Stomach (tissue), 9 donors: ENCODE results near the gene PTPRD. TPM values are rescaled to one million over a fixed set of nuclear protein-coding genes. Genes with fewer than 3 reads are reported as not detected.

Experiments used
- DNase-seq, 2 donors: peaks; one replicate each; pipeline versions ENCODE4 v3.0.0 to v3.0.0-alpha.2; 2013 to 2019
- H3K27ac ChIP-seq, 5 donors: fragments of 200-600 bp in 4 of 5; sonication (generic) in 4 of 5; one replicate each; pipeline ENCODE4 v1.5.1; 2013 to 2019; ENCODE audit warnings: mild to moderate bottlenecking in 1 of 5, moderate library complexity in 1 of 5
- H3K27me3 ChIP-seq, 3 donors: fragments of 200-600 bp; sonication (generic); one replicate each; pipeline ENCODE4 v1.5.1; 2017 to 2019; ENCODE audit warnings: mixed run types in 1 of 3
- H3K36me3 ChIP-seq, 4 donors: fragments of 200-600 bp; sonication (generic); 1 replicate in 3 of 4; 2 replicates in 1 of 4; pipeline ENCODE4 v1.5.1; 2016 to 2019
- H3K4me1 ChIP-seq, 4 donors: fragments of 200-600 bp; sonication (generic); one replicate each; pipeline ENCODE4 v1.5.1; 2016 to 2019
- H3K4me3 ChIP-seq, 4 donors: fragments of 200-600 bp; sonication (generic) in 3 of 4; one replicate each; pipeline ENCODE4 v1.5.1; 2016 to 2019; ENCODE audit warnings: mild to moderate bottlenecking in 1 of 4
- H3K9me3 ChIP-seq, 4 donors: fragments of 200-600 bp; sonication (generic); one replicate each; pipeline ENCODE4 v1.5.1; 2016 to 2019
- CTCF ChIP-seq, 7 experiments: fragments of 450-650 bp in 4 of 7; fragments of 200-600 bp in 3 of 7; sonication (generic) in 3 of 7; IDR thresholded peaks; one replicate each; pipeline ENCODE4 v1.5.1; 2016 to 2019; ENCODE audit warnings: antibody characterized with exemption in 7 of 7, control low read depth in 2 of 7, mild to moderate bottlenecking in 1 of 7
- EP300 ChIP-seq: sonication (generic); formaldehyde crosslinking; IDR thresholded peaks from one replicate; pipeline ENCODE4 v1.6.1; 2017; ENCODE audit warnings: antibody characterized with exemption
- POLR2A ChIP-seq, 4 donors: fragments of 450-650 bp; IDR thresholded peaks; one replicate each; pipeline ENCODE4 v1.6.1; 2016; ENCODE audit warnings: antibody characterized with exemption in 4 of 4, control low read depth in 2 of 4, mild to moderate bottlenecking in 1 of 4, moderate library complexity in 1 of 4
- POLR2AphosphoS5 ChIP-seq, 3 donors: sonication (generic); formaldehyde crosslinking; IDR thresholded peaks; one replicate each; pipeline ENCODE4 v1.6.1; 2016; ENCODE audit warnings: antibody characterized with exemption in 3 of 3
- WGBS, 5 donors: extraction: QIAGEN DNeasy Blood & Tissue Kit in 3 of 5; methylation state at CpG; one replicate each; pipeline versions ENCODE4 v1.1.5 to v1.1.7; 2013 to 2018; 5-methylcytosine and 5-hydroxymethylcytosine counted together
- intact Hi-C: fragments of 100-400 bp; cut with DNase I; formaldehyde crosslinking; loops from one replicate; pipeline ENCODE4 v1.15.1; 2023; ENCODE audit warnings: low total_unique reads
- polyA plus RNA-seq, 3 donors: library from polyadenylated mRNA; stranded (reverse); fragments of 200-250 nt; gene quantifications; one replicate each; pipeline ENCODE4 v1.2.3, GENCODE V29; 2013
- total RNA-seq, 5 donors: library from RNA; depleted of rRNA; stranded (reverse); fragments of >200 nt; gene quantifications; one replicate each; pipeline versions ENCODE4 v1.1.0 to v1.2.3, GENCODE V29; 2014 to 2016
- donor health status: healthy with polysubstance abuse.
- donor health status: Bipolar disorder and iron deficiency.
- donor health status: healthy.

PTPRD gene
- total and polyA plus RNA-seq, 8 donors, result 0.12 to 53.1 (median 1.2) TPM

GRCh38 chr9:10173561-10173960 lies 439.2 kb downstream of the PTPRD start:
- H3K9me3 ChIP-seq, result no peaks in the 10 kb centered on the region
- intact Hi-C loops, result no loop called here
- H3K4me3 ChIP-seq, result no peak overlapping the region
- TF ChIP-seq CTCF (IDR thresholded peaks at IDR 0.05) (no peak), POLR2A (IDR thresholded peaks at IDR 0.05) (no peak), EP300 (no peak), POLR2AphosphoS5 (IDR thresholded peaks at IDR 0.05) (no peak)
- H3K27ac ChIP-seq, result no peak overlapping the region
- DNase-seq, result no peak
- H3K4me1 ChIP-seq, result no peaks in the 10 kb centered on the region
- no peaks in the 10 kb centered on the region for H3K27me3 ChIP-seq
- H3K36me3 ChIP-seq, result no peaks in the 10 kb centered on the region
- WGBS, 5 donors, result 64 to 79% (median 67%) methylated on average over 1 of the region's 1 CpG

GRCh38 chr9:10172476-10172875 lies 440.3 kb downstream of the PTPRD start:
- Histone ChIP-seq H3K4me3 (no peak overlapping the region), H3K4me1 (no peaks in the 10 kb centered on the region), H3K9me3 (no peaks in the 10 kb centered on the region), H3K27ac (no peak overlapping the region), H3K36me3 (no peaks in the 10 kb centered on the region), H3K27me3 (no peaks in the 10 kb centered on the region)
- TF ChIP-seq POLR2A (IDR thresholded peaks at IDR 0.05), result no peak
- no peak for TF ChIP-seq POLR2AphosphoS5 (IDR thresholded peaks at IDR 0.05)
- TF ChIP-seq CTCF (IDR thresholded peaks at IDR 0.05), result no peak
- TF ChIP-seq EP300, result no peak
- intact Hi-C loops, result no loop called here
- peak in 1 of 2 donors; percentile 1 for DNase-seq
- WGBS, 5 donors, result 47 to 54% (median 49%) methylated on average over 2 of the region's 2 CpGs

GRCh38 chr9:10168241-10168640 lies 444.6 kb downstream of the PTPRD start:
- intact Hi-C loops, result no loop called here

GRCh38 chr9:10148796-10149195 lies 464.0 kb downstream of the PTPRD start:
- no peak for DNase-seq

More at GRCh38 chr9:10168241-10168640, 444.6 kb downstream of the PTPRD start:
- Histone ChIP-seq H3K4me3 (no peak overlapping the region), H3K9me3 (no peaks in the 10 kb centered on the region), H3K27me3 (no peaks in the 10 kb centered on the region), H3K36me3 (no peaks in the 10 kb centered on the region), H3K4me1 (no peaks in the 10 kb centered on the region), H3K27ac (no peak overlapping the region)
- peak in 1 of 2 donors; percentile 7 for DNase-seq
- WGBS, 5 donors, result 36 to 49% (median 40%) methylated on average over 1 of the region's 1 CpG
- TF ChIP-seq CTCF (IDR thresholded peaks at IDR 0.05), result no peak
- TF ChIP-seq POLR2AphosphoS5 (IDR thresholded peaks at IDR 0.05), result no peak
- no peak for TF ChIP-seq EP300

GRCh38 chr9:10146517-10147331 lies 466.1 kb downstream of the PTPRD start:
- no peak for DNase-seq
- no peak overlapping the region for H3K27ac ChIP-seq
- intact Hi-C loops, result no loop called here
- TF ChIP-seq EP300 (no peak), CTCF (IDR thresholded peaks at IDR 0.05) (no peak)
- H3K9me3 ChIP-seq, result no peaks in the 10 kb centered on the region
- 32 to 49% (median 45%) methylated on average over 8 of the region's 8 CpGs for WGBS, 5 donors
- no peaks in the 10 kb centered on the region for H3K27me3 ChIP-seq
- no peaks in the 10 kb centered on the region for H3K36me3 ChIP-seq
- H3K4me3 ChIP-seq, result no peak overlapping the region
- H3K4me1 ChIP-seq, result peaks cover 0 to 6% (median 2%) of the 10 kb centered on the region in 4 donors

More at GRCh38 chr9:10148796-10149195, 464.0 kb downstream of the PTPRD start:
- peaks cover 0 to 6% (median 2%) of the 10 kb centered on the region in 4 donors for H3K4me1 ChIP-seq
- H3K27me3 ChIP-seq, result no peaks in the 10 kb centered on the region
- H3K4me3 ChIP-seq, result no peak overlapping the region
- H3K36me3 ChIP-seq, result no peaks in the 10 kb centered on the region
- intact Hi-C loops, result no loop called here
- TF ChIP-seq POLR2AphosphoS5 (IDR thresholded peaks at IDR 0.05), result no peak
- no peak overlapping the region for H3K27ac ChIP-seq
- no peaks in the 10 kb centered on the region for H3K9me3 ChIP-seq
